Tibial nerve (tissue), 4 donors: Measurements from ENCODE around the gene TRHDE. TPM values are rescaled to one million over a fixed set of nuclear protein-coding genes. Genes with fewer than 3 reads are reported as not detected.

Experiments used
- DNase-seq, 2 donors: peaks; one replicate each; pipeline ENCODE4 v3.0.0-alpha.2; 2019; ENCODE audit warnings: low spot score in 2 of 2
- H3K27ac ChIP-seq, 4 donors: fragments of 200-600 bp; sonication (generic) in 3 of 4; one replicate each; pipeline ENCODE4 v1.5.1; 2017 to 2019; ENCODE audit warnings: mild to moderate bottlenecking in 1 of 4
- H3K27me3 ChIP-seq, 2 donors: fragments of 200-600 bp; sonication (generic) in 1 of 2; one replicate each; pipeline versions ENCODE4 v1.5.1 to v1.6.0; 2017 to 2019
- H3K36me3 ChIP-seq, 3 donors: fragments of 200-600 bp; sonication (generic); one replicate each; pipeline ENCODE4 v1.5.1; 2018 to 2019
- H3K4me1 ChIP-seq, 4 donors: fragments of 200-600 bp; sonication (generic) in 3 of 4; one replicate each; pipeline ENCODE4 v1.5.1; 2017 to 2019
- H3K4me3 ChIP-seq, 4 donors: fragments of 200-600 bp; sonication (generic) in 3 of 4; one replicate each; pipeline ENCODE4 v1.5.1; 2017 to 2019; ENCODE audit warnings: mild to moderate bottlenecking in 1 of 4, moderate library complexity in 1 of 4
- H3K9me3 ChIP-seq, 4 donors: fragments of 200-600 bp; sonication (generic) in 3 of 4; one replicate each; pipeline ENCODE4 v1.5.1; 2017 to 2019
- EP300 ChIP-seq, 2 donors: sonication (generic); formaldehyde crosslinking; IDR thresholded peaks; one replicate each; pipeline ENCODE4 v1.6.1; 2017; ENCODE audit warnings: antibody characterized with exemption in 2 of 2, mild to moderate bottlenecking in 1 of 2
- POLR2A ChIP-seq, 2 donors: fragments of 450-650 bp; IDR thresholded peaks; one replicate each; pipeline ENCODE4 v1.6.1; 2017; ENCODE audit warnings: antibody characterized with exemption in 2 of 2, mild to moderate bottlenecking in 2 of 2, moderate library complexity in 2 of 2
- WGBS, 2 donors: methylation state at CpG; one replicate each; pipeline ENCODE4 v1.1.5; 2018; 5-methylcytosine and 5-hydroxymethylcytosine counted together
- total RNA-seq, 4 donors: library from RNA; depleted of rRNA; stranded (reverse); fragments of >200 nt; gene quantifications; one replicate each; pipeline ENCODE4 v1.1.0, GENCODE V29; 2016
- TF ChIP-seq, protein P1 (sequence below), 5 experiments: fragments of 200-600 bp in 3 of 5; fragments of 450-650 bp in 2 of 5; sonication (generic) in 3 of 5; IDR thresholded peaks; one replicate each; pipeline ENCODE4 v1.5.1; 2016 to 2019; ENCODE audit warnings: antibody characterized with exemption in 5 of 5, mild to moderate bottlenecking in 3 of 5, moderate library complexity in 2 of 5

TRHDE gene
- total RNA-seq, 4 donors from 2014 or later: 0.98 to 11.1 (median 2.8) TPM

DNA sequence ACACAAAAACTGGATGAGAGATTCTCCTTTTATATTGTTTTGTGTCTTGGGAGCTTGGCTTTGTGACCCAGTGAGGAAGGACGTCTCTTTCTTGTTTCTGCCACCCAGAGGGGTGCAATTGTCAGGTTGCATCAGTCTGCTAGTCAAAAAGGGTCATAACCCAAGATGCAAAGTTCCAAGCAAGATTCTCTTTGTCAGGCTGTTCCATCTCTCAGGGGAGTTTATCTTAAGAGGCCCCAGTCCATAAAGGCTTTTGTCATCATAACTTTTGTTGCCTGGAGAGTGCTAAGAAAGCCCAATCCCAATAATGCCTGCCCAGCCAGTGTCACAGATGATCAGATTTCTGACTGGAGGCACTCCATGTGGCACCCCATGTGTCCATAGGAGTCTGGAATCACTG is 444.9 kb downstream of the TRHDE start:
- H3K27ac ChIP-seq: no peak overlapping the region
- DNase-seq: no peak
- WGBS, 2 donors: 13 to 20% methylated on average over 1 of the region's 1 CpG
- H3K36me3 ChIP-seq: no peaks in the 10 kb centered on the region
- H3K4me3 ChIP-seq: no peak overlapping the region
- H3K4me1 ChIP-seq: no peaks in the 10 kb centered on the region
- H3K27me3 ChIP-seq: no peaks in the 10 kb centered on the region
- H3K9me3 ChIP-seq: no peaks in the 10 kb centered on the region
- TF ChIP-seq, protein P1, sequence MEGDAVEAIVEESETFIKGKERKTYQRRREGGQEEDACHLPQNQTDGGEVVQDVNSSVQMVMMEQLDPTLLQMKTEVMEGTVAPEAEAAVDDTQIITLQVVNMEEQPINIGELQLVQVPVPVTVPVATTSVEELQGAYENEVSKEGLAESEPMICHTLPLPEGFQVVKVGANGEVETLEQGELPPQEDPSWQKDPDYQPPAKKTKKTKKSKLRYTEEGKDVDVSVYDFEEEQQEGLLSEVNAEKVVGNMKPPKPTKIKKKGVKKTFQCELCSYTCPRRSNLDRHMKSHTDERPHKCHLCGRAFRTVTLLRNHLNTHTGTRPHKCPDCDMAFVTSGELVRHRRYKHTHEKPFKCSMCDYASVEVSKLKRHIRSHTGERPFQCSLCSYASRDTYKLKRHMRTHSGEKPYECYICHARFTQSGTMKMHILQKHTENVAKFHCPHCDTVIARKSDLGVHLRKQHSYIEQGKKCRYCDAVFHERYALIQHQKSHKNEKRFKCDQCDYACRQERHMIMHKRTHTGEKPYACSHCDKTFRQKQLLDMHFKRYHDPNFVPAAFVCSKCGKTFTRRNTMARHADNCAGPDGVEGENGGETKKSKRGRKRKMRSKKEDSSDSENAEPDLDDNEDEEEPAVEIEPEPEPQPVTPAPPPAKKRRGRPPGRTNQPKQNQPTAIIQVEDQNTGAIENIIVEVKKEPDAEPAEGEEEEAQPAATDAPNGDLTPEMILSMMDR (IDR thresholded peaks at IDR 0.05): no peak
- no peak for TF ChIP-seq POLR2A (IDR thresholded peaks at IDR 0.05)
- TF ChIP-seq EP300 (IDR thresholded peaks at IDR 0.05): no peak
